ENCODE measurements around the gene COX4I2. TPM values are rescaled to one million over a fixed set of nuclear protein-coding genes. Genes with fewer than 3 reads are reported as not detected.
A peak's percentile ranks its signal among the peaks of the same experiment; 100 is the strongest.

The COX4I2 gene
- total and polyA plus RNA-seq, 4 donors: 14.4 to 51.8 (median 19.9) TPM

GRCh38 chr20:31630187-31630790, 7.4 kb upstream of the COX4I2 start:
- ATAC-seq (ENCODE audit: insufficient read depth, low FRiP score) (no peak), DNase-seq (peak in 1 of 3 donors; percentile 55)
- WGBS, 2 donors: 33 to 40% methylated on average over 2 of the region's 2 CpGs
- Histone ChIP-seq H3K27me3 (ENCODE audit: control insufficient read depth in 3 of 3, insufficient read depth in 3 of 3, low read length in 2 of 3) (no peaks in the 10 kb centered on the region), H3K4me3 (no peak overlapping the region), H3K9ac (ENCODE audit: insufficient read depth in 1 of 2, low read length in 2 of 2) (no peak overlapping the region), H3K36me3 (ENCODE audit: control insufficient read depth in 4 of 4, insufficient read depth in 4 of 4, low read length in 4 of 4) (no peaks in the 10 kb centered on the region), H3K27ac (ENCODE audit: low read depth in 1 of 2, low read length in 1 of 2) (no peak overlapping the region), H3K9me3 (ENCODE audit: control insufficient read depth in 4 of 4, insufficient read depth in 3 of 4, low read length in 3 of 4) (no peaks in the 10 kb centered on the region), H3K4me1 (ENCODE audit: control insufficient read depth in 5 of 5, insufficient read depth in 5 of 5, low read length in 5 of 5) (peaks cover 0 to 18% (median 10%) of the 10 kb centered on the region in 5 donors)
- no peak for TF ChIP-seq CTCF (IDR thresholded peaks at IDR 0.05; ENCODE audit: control extremely low read depth, extremely low read depth)

GRCh38 chr20:31632548-31633338, 5.0 kb upstream of the COX4I2 start:
- DNase-seq (no peak), ATAC-seq (ENCODE audit: insufficient read depth, low FRiP score) (no peak)
- no peaks in the 10 kb centered on the region for H3K36me3 ChIP-seq (ENCODE audit: control insufficient read depth in 4 of 4, insufficient read depth in 4 of 4, low read length in 4 of 4)
- H3K27me3 ChIP-seq (ENCODE audit: control insufficient read depth in 3 of 3, insufficient read depth in 3 of 3, low read length in 2 of 3): no peaks in the 10 kb centered on the region
- H3K4me3 ChIP-seq: no peak overlapping the region
- no peaks in the 10 kb centered on the region for H3K9me3 ChIP-seq (ENCODE audit: control insufficient read depth in 4 of 4, insufficient read depth in 3 of 4, low read length in 3 of 4)
- WGBS, 2 donors: 90 to 92% methylated on average over 40 of the region's 40 CpGs
- peaks cover 0 to 21% (median 10%) of the 10 kb centered on the region in 5 donors for H3K4me1 ChIP-seq (ENCODE audit: control insufficient read depth in 5 of 5, insufficient read depth in 5 of 5, low read length in 5 of 5)
- TF ChIP-seq CTCF (IDR thresholded peaks at IDR 0.05; ENCODE audit: control extremely low read depth, extremely low read depth): no peak
- H3K27ac ChIP-seq (ENCODE audit: low read depth in 1 of 2, low read length in 1 of 2): peak overlapping the region in 1 of 2 donors; percentile 2
- H3K9ac ChIP-seq (ENCODE audit: insufficient read depth in 1 of 2, low read length in 2 of 2): no peak overlapping the region

GRCh38 chr20:31633339-31633914, 4.3 kb upstream of the COX4I2 start:
- no peaks in the 10 kb centered on the region for H3K9me3 ChIP-seq (ENCODE audit: control insufficient read depth in 4 of 4, insufficient read depth in 3 of 4, low read length in 3 of 4)
- DNase-seq (peak; percentile 93 to 98 (median 97)), ATAC-seq (ENCODE audit: insufficient read depth, low FRiP score) (peak; percentile 64)
- no peaks in the 10 kb centered on the region for H3K36me3 ChIP-seq (ENCODE audit: control insufficient read depth in 4 of 4, insufficient read depth in 4 of 4, low read length in 4 of 4)
- H3K4me3 ChIP-seq: no peak overlapping the region
- WGBS, 2 donors: 83 to 84% methylated on average over 14 of the region's 14 CpGs
- peak overlapping the region in 1 of 2 donors; percentile 14 for H3K27ac ChIP-seq (ENCODE audit: low read depth in 1 of 2, low read length in 1 of 2)
- no peaks in the 10 kb centered on the region for H3K27me3 ChIP-seq (ENCODE audit: control insufficient read depth in 3 of 3, insufficient read depth in 3 of 3, low read length in 2 of 3)
- H3K9ac ChIP-seq (ENCODE audit: insufficient read depth in 1 of 2, low read length in 2 of 2): no peak overlapping the region
- peaks cover 0 to 28% (median 10%) of the 10 kb centered on the region in 5 donors for H3K4me1 ChIP-seq (ENCODE audit: control insufficient read depth in 5 of 5, insufficient read depth in 5 of 5, low read length in 5 of 5)
- no peak for TF ChIP-seq CTCF (IDR thresholded peaks at IDR 0.05; ENCODE audit: control extremely low read depth, extremely low read depth)
